Measurements from ENCODE around the gene RHBDD2. TPM values are rescaled to one million over a fixed set of nuclear protein-coding genes. Genes with fewer than 3 reads are reported as not detected.
A peak's percentile ranks its signal among the peaks of the same experiment; 100 is the strongest.

Gene RHBDD2
- total RNA-seq, 1 donor from 2014 or later, result 72.5 TPM

DNA sequence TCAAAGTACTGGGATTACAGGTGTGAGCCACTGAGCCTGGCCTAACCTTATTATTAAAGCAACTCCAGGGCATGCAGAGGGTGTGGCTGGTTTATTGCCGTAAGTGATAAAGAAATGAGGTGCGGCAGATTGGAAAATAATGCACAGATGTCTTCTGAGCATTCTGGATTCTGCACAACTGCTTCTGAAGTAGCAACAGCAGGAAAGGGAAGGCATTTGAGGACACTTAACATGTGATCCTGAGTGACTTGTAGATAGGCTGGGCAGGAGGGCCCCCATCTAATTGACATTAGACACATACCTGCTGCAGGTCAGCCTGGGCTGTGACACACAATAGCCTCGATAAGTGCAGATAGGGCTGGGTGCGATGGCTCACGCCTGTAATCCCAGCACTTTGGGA, 5.6 kb downstream of the RHBDD2 start:
- Histone ChIP-seq H3K4me1 (peaks cover 40% of the 10 kb centered on the region), H3K27me3 (ENCODE audit: low read depth) (no peaks in the 10 kb centered on the region), H3K27ac (no peak overlapping the region), H3K36me3 (peaks cover 87% of the 10 kb centered on the region), H3K9me3 (no peaks in the 10 kb centered on the region), H3K4me3 (no peak overlapping the region)
- ATAC-seq (no peak), DNase-seq (no peak)
- intact Hi-C loops (cut with DNase I), result no loop called here
- TF ChIP-seq, protein P1, sequence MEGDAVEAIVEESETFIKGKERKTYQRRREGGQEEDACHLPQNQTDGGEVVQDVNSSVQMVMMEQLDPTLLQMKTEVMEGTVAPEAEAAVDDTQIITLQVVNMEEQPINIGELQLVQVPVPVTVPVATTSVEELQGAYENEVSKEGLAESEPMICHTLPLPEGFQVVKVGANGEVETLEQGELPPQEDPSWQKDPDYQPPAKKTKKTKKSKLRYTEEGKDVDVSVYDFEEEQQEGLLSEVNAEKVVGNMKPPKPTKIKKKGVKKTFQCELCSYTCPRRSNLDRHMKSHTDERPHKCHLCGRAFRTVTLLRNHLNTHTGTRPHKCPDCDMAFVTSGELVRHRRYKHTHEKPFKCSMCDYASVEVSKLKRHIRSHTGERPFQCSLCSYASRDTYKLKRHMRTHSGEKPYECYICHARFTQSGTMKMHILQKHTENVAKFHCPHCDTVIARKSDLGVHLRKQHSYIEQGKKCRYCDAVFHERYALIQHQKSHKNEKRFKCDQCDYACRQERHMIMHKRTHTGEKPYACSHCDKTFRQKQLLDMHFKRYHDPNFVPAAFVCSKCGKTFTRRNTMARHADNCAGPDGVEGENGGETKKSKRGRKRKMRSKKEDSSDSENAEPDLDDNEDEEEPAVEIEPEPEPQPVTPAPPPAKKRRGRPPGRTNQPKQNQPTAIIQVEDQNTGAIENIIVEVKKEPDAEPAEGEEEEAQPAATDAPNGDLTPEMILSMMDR (IDR thresholded peaks at IDR 0.05), result no peak

DNA sequence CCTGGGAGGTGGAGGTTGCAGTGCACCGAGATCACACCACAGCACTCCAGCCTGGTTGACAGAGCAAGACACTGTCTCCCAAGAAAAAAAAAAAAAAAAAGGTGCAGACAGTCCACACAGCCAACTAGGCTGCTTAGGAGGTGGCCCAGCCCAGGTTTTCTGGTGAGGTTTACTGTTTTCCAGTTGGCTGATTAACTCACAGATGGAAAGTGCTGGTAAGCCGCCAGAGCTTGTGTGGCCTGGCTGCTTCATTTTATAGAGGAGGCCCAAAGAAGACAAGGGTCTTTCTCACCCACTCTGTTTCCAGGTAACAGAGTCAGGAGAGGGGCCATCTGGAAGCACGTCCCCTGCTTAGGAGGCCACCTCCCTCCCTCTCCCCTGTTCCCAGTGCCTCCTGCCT, 6.2 kb downstream of the RHBDD2 start:
- H3K36me3 ChIP-seq, result peaks cover 87% of the 10 kb centered on the region
- DNase-seq (no peak), ATAC-seq (no peak)
- H3K9me3 ChIP-seq, result no peaks in the 10 kb centered on the region
- no peak overlapping the region for H3K27ac ChIP-seq
- intact Hi-C loops (cut with DNase I), result no loop called here
- H3K27me3 ChIP-seq (ENCODE audit: low read depth), result no peaks in the 10 kb centered on the region
- no peak overlapping the region for H3K4me3 ChIP-seq
- H3K4me1 ChIP-seq, result peaks cover 37% of the 10 kb centered on the region
- TF ChIP-seq, protein P1 (IDR thresholded peaks at IDR 0.05), result no peak

DNA sequence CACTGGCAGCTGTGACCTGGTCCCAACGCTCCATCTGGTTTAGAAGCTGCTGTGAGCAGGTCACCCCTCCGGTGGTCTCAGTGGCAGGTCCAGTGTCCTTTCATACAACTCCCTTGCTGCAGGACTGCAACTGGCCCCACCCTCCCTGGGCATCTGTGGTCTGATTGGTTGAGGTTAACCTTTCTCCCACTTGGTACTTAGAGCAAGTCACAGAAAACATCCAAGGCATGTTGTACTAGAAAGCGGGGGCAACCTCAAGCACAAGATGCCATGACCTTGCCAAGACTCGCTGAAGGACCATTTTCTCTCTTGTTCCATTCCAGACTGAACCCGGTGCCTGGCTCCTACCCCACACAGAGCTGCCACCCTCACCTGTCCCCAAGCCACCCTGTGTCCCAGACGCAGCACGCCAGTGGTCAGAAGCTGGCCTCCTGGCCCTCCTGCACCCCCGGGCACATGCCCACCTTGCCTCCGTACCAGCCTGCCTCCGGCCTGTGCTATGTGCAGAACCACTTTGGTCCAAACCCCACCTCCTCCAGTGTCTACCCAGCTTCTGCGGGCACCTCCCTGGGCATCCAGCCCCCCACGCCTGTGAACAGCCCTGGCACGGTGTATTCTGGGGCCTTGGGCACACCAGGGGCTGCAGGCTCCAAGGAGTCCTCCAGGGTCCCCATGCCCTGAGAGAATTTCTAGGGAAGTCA, 9.0 kb downstream of the RHBDD2 start:
- Histone ChIP-seq H3K4me1 (peaks cover 31% of the 10 kb centered on the region), H3K36me3 (peaks cover 61% of the 10 kb centered on the region), H3K9me3 (no peaks in the 10 kb centered on the region), H3K27ac (peak overlapping the region; percentile 31), H3K27me3 (ENCODE audit: low read depth) (no peaks in the 10 kb centered on the region), H3K4me3 (no peak overlapping the region)
- intact Hi-C loops (cut with DNase I), result no loop called here
- DNase-seq, result no peak
- ATAC-seq, result peak; percentile 41 to 71
- TF ChIP-seq, protein P1 (IDR thresholded peaks at IDR 0.05), result no peak

- no peaks in the 10 kb centered on the region for H3K27me3 ChIP-seq (ENCODE audit: low read depth)
- H3K4me3 ChIP-seq, result no peak overlapping the region
- no peak overlapping the region for H3K27ac ChIP-seq
- peaks cover 39% of the 10 kb centered on the region for H3K4me1 ChIP-seq
- ATAC-seq (peak in 1 of 2 donors; percentile 32), DNase-seq (peak; percentile 63)
- intact Hi-C loops (cut with DNase I), result no loop called here
- TF ChIP-seq, protein P1 (IDR thresholded peaks at IDR 0.05), result no peak
- H3K9me3 ChIP-seq, result no peaks in the 10 kb centered on the region
- peaks cover 53% of the 10 kb centered on the region for H3K36me3 ChIP-seq
Measured at GRCh38 chr7:75888464-75889222, 9.8 kb downstream of the RHBDD2 start.

- ATAC-seq (no peak), DNase-seq (no peak)
- intact Hi-C loops (cut with DNase I), result no loop called here
- Histone ChIP-seq H3K9me3 (no peaks in the 10 kb centered on the region), H3K36me3 (peaks cover 46% of the 10 kb centered on the region), H3K4me1 (peaks cover 42% of the 10 kb centered on the region), H3K27me3 (ENCODE audit: low read depth) (no peaks in the 10 kb centered on the region), H3K27ac (no peak overlapping the region), H3K4me3 (no peak overlapping the region)
- TF ChIP-seq, protein P1 (IDR thresholded peaks at IDR 0.05), result no peak
Measured at GRCh38 chr7:75889223-75889825, 10.5 kb downstream of the RHBDD2 start.

Data from lower lobe of right lung (tissue), 2 donors.